ENCODE data around the gene PRPF8.

DNA sequence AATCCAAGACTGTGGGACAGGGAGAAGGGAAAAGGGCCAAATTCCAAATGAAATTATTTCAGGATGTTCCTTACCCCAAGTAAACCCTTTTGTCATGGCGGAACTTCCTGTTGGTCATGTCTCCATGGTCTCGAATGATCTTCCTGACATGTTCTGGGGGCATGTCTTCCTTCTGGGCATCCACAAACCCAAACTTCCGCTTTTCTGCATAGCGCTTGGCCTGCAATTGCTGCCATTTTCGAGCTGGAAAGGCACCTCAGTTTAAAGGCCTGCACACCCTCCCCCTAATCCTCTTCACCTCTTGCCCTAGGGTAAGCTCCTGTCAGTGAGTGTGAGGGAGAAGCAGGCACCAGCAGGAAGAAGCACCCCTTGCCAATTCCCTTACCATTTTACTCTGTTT lies 1.2 kb downstream of the PRPF8 start:
- TF ChIP-seq POLR2A (IDR thresholded peaks at IDR 0.05) = no peak
- TF ChIP-seq, protein P1, sequence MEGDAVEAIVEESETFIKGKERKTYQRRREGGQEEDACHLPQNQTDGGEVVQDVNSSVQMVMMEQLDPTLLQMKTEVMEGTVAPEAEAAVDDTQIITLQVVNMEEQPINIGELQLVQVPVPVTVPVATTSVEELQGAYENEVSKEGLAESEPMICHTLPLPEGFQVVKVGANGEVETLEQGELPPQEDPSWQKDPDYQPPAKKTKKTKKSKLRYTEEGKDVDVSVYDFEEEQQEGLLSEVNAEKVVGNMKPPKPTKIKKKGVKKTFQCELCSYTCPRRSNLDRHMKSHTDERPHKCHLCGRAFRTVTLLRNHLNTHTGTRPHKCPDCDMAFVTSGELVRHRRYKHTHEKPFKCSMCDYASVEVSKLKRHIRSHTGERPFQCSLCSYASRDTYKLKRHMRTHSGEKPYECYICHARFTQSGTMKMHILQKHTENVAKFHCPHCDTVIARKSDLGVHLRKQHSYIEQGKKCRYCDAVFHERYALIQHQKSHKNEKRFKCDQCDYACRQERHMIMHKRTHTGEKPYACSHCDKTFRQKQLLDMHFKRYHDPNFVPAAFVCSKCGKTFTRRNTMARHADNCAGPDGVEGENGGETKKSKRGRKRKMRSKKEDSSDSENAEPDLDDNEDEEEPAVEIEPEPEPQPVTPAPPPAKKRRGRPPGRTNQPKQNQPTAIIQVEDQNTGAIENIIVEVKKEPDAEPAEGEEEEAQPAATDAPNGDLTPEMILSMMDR (IDR thresholded peaks at IDR 0.05) = no peak

Data from gastroesophageal sphincter (tissue), 3 donors.